Mesenchymal stem cell (in vitro differentiated cells and primary cell): Measurements from ENCODE around the gene SKAP1.

Experiments used
- DNase-seq: peaks from one replicate; pipeline ENCODE4 v3.0.0-alpha.2; 2013
- H2AFZ ChIP-seq: one replicate; pipeline ENCODE4 v1.6.1; 2013; ENCODE audit warnings: low read depth, mild to moderate bottlenecking, control low read depth, inconsistent platforms, low read length, moderate library complexity
- H2AK5ac ChIP-seq: 2 replicates; pipeline ENCODE4 v1.6.1; 2013; ENCODE audit warnings: low read length, moderate library complexity, mild to moderate bottlenecking, inconsistent platforms; ENCODE audit not compliant: severe bottlenecking
- H2BK120ac ChIP-seq: one replicate; pipeline ENCODE4 v1.6.1; 2013; ENCODE audit warnings: low read depth, mild to moderate bottlenecking, inconsistent platforms, low read length, moderate library complexity
- H2BK12ac ChIP-seq, 2 experiments: one replicate each; pipeline ENCODE4 v1.6.1; 2013; ENCODE audit warnings: inconsistent platforms in 2 of 2, low read length in 2 of 2, mild to moderate bottlenecking in 2 of 2, moderate library complexity in 2 of 2, control low read depth in 1 of 2
- H2BK15ac ChIP-seq: one replicate; pipeline ENCODE4 v1.6.1; 2013; ENCODE audit warnings: mild to moderate bottlenecking, low read depth, inconsistent platforms; ENCODE audit not compliant: poor library complexity, severe bottlenecking
- H2BK5ac ChIP-seq: 2 replicates; pipeline ENCODE4 v1.6.1; 2013; ENCODE audit warnings: low read depth, mild to moderate bottlenecking, low read length, control low read depth, inconsistent platforms; ENCODE audit not compliant: poor library complexity, severe bottlenecking
- H3K14ac ChIP-seq, 2 experiments: one replicate each; pipeline ENCODE4 v1.6.1; 2013; ENCODE audit warnings: inconsistent platforms in 2 of 2, low read length in 2 of 2, control low read depth in 1 of 2, mild to moderate bottlenecking in 1 of 2, moderate library complexity in 1 of 2
- H3K18ac ChIP-seq, 2 experiments: one replicate each; pipeline ENCODE4 v1.6.1; 2013; ENCODE audit warnings: inconsistent platforms in 2 of 2, low read length in 2 of 2, control low read depth in 1 of 2, low read depth in 1 of 2, mild to moderate bottlenecking in 1 of 2
- H3K23ac ChIP-seq, 2 experiments: one replicate each; pipeline ENCODE4 v1.6.1; 2013; ENCODE audit warnings: inconsistent platforms in 2 of 2, low read length in 2 of 2, mild to moderate bottlenecking in 2 of 2, moderate library complexity in 2 of 2, control low read depth in 1 of 2
- H3K27ac ChIP-seq: 2 replicates; pipeline ENCODE4 v1.5.1; 2013; ENCODE audit warnings: mild to moderate bottlenecking, moderate library complexity, low read length, control low read depth, inconsistent platforms; ENCODE audit not compliant: poor library complexity, severe bottlenecking
- H3K27me3 ChIP-seq, 2 experiments: 2 replicates each; pipeline versions ENCODE4 v1.6.1 to v1.7.0; 2013; ENCODE audit warnings: low read length in 2 of 2, mild to moderate bottlenecking in 2 of 2, moderate library complexity in 2 of 2, control low read depth in 1 of 2, inconsistent platforms in 1 of 2; ENCODE audit not compliant: control insufficient read depth in 1 of 2, insufficient read depth in 1 of 2
- H3K36me3 ChIP-seq, 2 experiments: 2 replicates each; pipeline versions ENCODE4 v1.6.1 to v1.7.0; 2013; ENCODE audit warnings: low read length in 2 of 2, control low read depth in 1 of 2, inconsistent platforms in 1 of 2, low read depth in 1 of 2, mild to moderate bottlenecking in 1 of 2; ENCODE audit not compliant: insufficient read depth in 2 of 2, control insufficient read depth in 1 of 2
- H3K4ac ChIP-seq, 2 experiments: one replicate each; pipeline ENCODE4 v1.6.1; 2013; ENCODE audit warnings: inconsistent platforms in 2 of 2, low read length in 2 of 2, mild to moderate bottlenecking in 2 of 2, moderate library complexity in 2 of 2, control low read depth in 1 of 2, low read depth in 1 of 2
- H3K4me1 ChIP-seq: 2 replicates; pipeline ENCODE4 v1.6.1; 2013; ENCODE audit warnings: low read depth, low read length, control low read depth; ENCODE audit not compliant: control insufficient read depth, insufficient read depth
- H3K4me2 ChIP-seq: 2 replicates; pipeline ENCODE4 v1.6.1; 2013; ENCODE audit warnings: low read length, mild to moderate bottlenecking, inconsistent platforms; ENCODE audit not compliant: poor library complexity, severe bottlenecking
- H3K4me3 ChIP-seq, 2 experiments: 2 replicates each; pipeline versions ENCODE4 v1.5.1 to v1.7.0; 2013; ENCODE audit warnings: low read length in 2 of 2, mild to moderate bottlenecking in 2 of 2, control low read depth in 1 of 2, low read depth in 1 of 2; ENCODE audit not compliant: insufficient read depth in 1 of 2
- H3K79me1 ChIP-seq: replicated peaks from 2 replicates; pipeline ENCODE4 v1.6.1; 2013; ENCODE audit warnings: mild to moderate bottlenecking, control low read depth, low read length, inconsistent platforms; ENCODE audit not compliant: poor library complexity, severe bottlenecking
- H3K9ac ChIP-seq: 2 replicates; pipeline ENCODE4 v1.7.0; 2013; ENCODE audit warnings: mild to moderate bottlenecking, low read length, moderate library complexity
- H3K9me3 ChIP-seq: 2 replicates; pipeline ENCODE4 v1.7.0; 2013; ENCODE audit warnings: mild to moderate bottlenecking, low read length; ENCODE audit not compliant: control insufficient read depth
- H4K8ac ChIP-seq: one replicate; pipeline ENCODE4 v1.6.1; 2013; ENCODE audit warnings: inconsistent platforms, mild to moderate bottlenecking, low read length, moderate library complexity
- H4K91ac ChIP-seq: one replicate; pipeline ENCODE4 v1.6.1; 2013; ENCODE audit warnings: mild to moderate bottlenecking, low read length, inconsistent platforms
- WGBS: methylation state at CpG from one replicate; pipeline ENCODE4 v1.1.7; 2013; ENCODE audit warnings: mixed read lengths; 5-methylcytosine and 5-hydroxymethylcytosine counted together

SKAP1 gene

GRCh38 chr17:48125829-48126531 is 304.0 kb downstream of the SKAP1 start:
- H3K36me3 ChIP-seq: peaks cover 34 to 37% of the 10 kb centered on the region in 2 experiments
- peaks cover 6% of the 10 kb centered on the region for H3K4me1 ChIP-seq
- H3K27ac ChIP-seq: no peak overlapping the region
- H2BK5ac ChIP-seq: no peak overlapping the region
- H4K91ac ChIP-seq: no peak overlapping the region
- H3K9me3 ChIP-seq: no peaks in the 10 kb centered on the region
- no peak overlapping the region for H3K4me3 ChIP-seq
- H3K4me2 ChIP-seq: no peak overlapping the region
- no peak overlapping the region for H2BK120ac ChIP-seq
- H3K9ac ChIP-seq: peak overlapping the region; percentile 8
- H3K79me1 ChIP-seq: peaks cover 13% of the 10 kb centered on the region
- H2AFZ ChIP-seq: no peak overlapping the region
- no peak overlapping the region for H3K4ac ChIP-seq
- H2BK15ac ChIP-seq: no peak overlapping the region
- H2BK12ac ChIP-seq: no peak overlapping the region
- no peak overlapping the region for H3K14ac ChIP-seq
- no peak overlapping the region for H2AK5ac ChIP-seq
- DNase-seq: no peak
- no peak overlapping the region for H4K8ac ChIP-seq
- H3K27me3 ChIP-seq: no peaks in the 10 kb centered on the region
- H3K18ac ChIP-seq: no peak overlapping the region
- 85% methylated on average over 8 of the region's 9 CpGs for WGBS
- no peak overlapping the region for H3K23ac ChIP-seq

DNA sequence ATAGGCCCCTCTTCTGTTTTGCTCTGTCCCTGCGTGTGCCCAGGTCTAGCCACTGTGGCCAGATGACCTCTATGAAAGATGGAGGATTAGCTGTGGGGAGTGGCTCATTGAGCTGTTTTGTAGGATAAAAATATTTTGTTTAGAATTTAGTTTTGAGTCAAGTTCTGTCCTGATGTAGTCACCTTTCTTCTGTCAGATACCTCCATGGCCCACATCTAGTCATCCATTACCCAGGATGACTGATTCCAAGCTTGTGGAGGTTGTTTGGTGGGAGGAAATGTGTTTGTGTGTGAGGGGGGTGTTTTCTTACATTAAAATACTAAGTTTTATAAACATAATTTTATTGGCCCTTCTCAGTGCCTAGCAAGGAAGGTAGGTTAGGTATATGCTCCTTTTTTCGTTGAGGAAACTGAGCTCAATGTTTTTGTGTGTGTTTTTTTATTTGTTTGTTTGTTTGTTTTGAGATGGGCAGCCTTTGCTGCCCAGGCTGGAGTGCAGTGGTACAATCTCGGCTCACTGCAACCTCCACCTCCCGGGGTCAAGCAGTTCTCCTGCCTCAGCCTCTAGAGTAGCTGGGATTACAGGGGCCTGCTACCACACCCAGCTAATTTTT is 306.1 kb downstream of the SKAP1 start:
- no peak overlapping the region for H2BK15ac ChIP-seq
- H3K4me3 ChIP-seq: no peak overlapping the region
- no peak overlapping the region for H2BK5ac ChIP-seq
- H2AK5ac ChIP-seq: no peak overlapping the region
- no peak for DNase-seq
- no peak overlapping the region for H3K4me2 ChIP-seq
- no peak overlapping the region for H3K18ac ChIP-seq
- H4K91ac ChIP-seq: no peak overlapping the region
- H3K14ac ChIP-seq: no peak overlapping the region
- peaks cover 6% of the 10 kb centered on the region for H3K4me1 ChIP-seq
- H3K23ac ChIP-seq: no peak overlapping the region
- no peaks in the 10 kb centered on the region for H3K9me3 ChIP-seq
- H3K9ac ChIP-seq: no peak overlapping the region
- H3K4ac ChIP-seq: no peak overlapping the region
- H2BK120ac ChIP-seq: no peak overlapping the region
- H2BK12ac ChIP-seq: no peak overlapping the region
- no peak overlapping the region for H3K27ac ChIP-seq
- WGBS: 87% methylated on average over 4 of the region's 4 CpGs
- H3K27me3 ChIP-seq: no peaks in the 10 kb centered on the region
- no peak overlapping the region for H2AFZ ChIP-seq
- H3K36me3 ChIP-seq: peaks cover 41 to 49% of the 10 kb centered on the region in 2 experiments
- no peak overlapping the region for H4K8ac ChIP-seq
- H3K79me1 ChIP-seq: peaks cover 13% of the 10 kb centered on the region

- peaks cover 45 to 56% of the 10 kb centered on the region in 2 experiments for H3K36me3 ChIP-seq
- H3K4me1 ChIP-seq: peaks cover 6% of the 10 kb centered on the region
- H4K8ac ChIP-seq: no peak overlapping the region
- no peaks in the 10 kb centered on the region for H3K27me3 ChIP-seq
- H3K4me2 ChIP-seq: no peak overlapping the region
- WGBS: 81% methylated on average over 6 of the region's 6 CpGs
- no peak overlapping the region for H2AFZ ChIP-seq
- no peaks in the 10 kb centered on the region for H3K9me3 ChIP-seq
- no peak overlapping the region for H4K91ac ChIP-seq
- no peak overlapping the region for H2BK5ac ChIP-seq
- no peak overlapping the region for H3K18ac ChIP-seq
- no peak overlapping the region for H2BK12ac ChIP-seq
- no peak overlapping the region for H3K27ac ChIP-seq
- H2BK15ac ChIP-seq: no peak overlapping the region
- no peak overlapping the region for H3K9ac ChIP-seq
- peaks cover 15% of the 10 kb centered on the region for H3K79me1 ChIP-seq
- H3K23ac ChIP-seq: no peak overlapping the region
- no peak overlapping the region for H2BK120ac ChIP-seq
- no peak overlapping the region for H3K4me3 ChIP-seq
- DNase-seq: no peak
- H3K14ac ChIP-seq: no peak overlapping the region
- H3K4ac ChIP-seq: no peak overlapping the region
- no peak overlapping the region for H2AK5ac ChIP-seq
These were observed 306.9 kb downstream of the SKAP1 start for GRCh38 chr17:48123111-48123510.

GRCh38 chr17:48122665-48123045 is 307.4 kb downstream of the SKAP1 start:
- Histone ChIP-seq H2AK5ac (no peak overlapping the region), H4K8ac (no peak overlapping the region), H2BK5ac (no peak overlapping the region), H3K9me3 (no peaks in the 10 kb centered on the region), H3K36me3 (peaks cover 46 to 61% of the 10 kb centered on the region in 2 experiments), H4K91ac (no peak overlapping the region), H3K4me2 (no peak overlapping the region), H2AFZ (no peak overlapping the region), H2BK15ac (no peak overlapping the region), H3K79me1 (peaks cover 17% of the 10 kb centered on the region), H3K4me3 (no peak overlapping the region), H3K18ac (no peak overlapping the region), H3K9ac (no peak overlapping the region), H3K4me1 (peaks cover 4% of the 10 kb centered on the region), H3K14ac (no peak overlapping the region), H2BK120ac (no peak overlapping the region), H3K27ac (no peak overlapping the region), H3K23ac (no peak overlapping the region), H3K27me3 (no peaks in the 10 kb centered on the region), H2BK12ac (no peak overlapping the region), H3K4ac (no peak overlapping the region)
- 98% methylated on average over 3 of the region's 3 CpGs for WGBS
- DNase-seq: no peak
